Measurements from ENCODE around the gene CRIM1. TPM values are rescaled to one million over a fixed set of nuclear protein-coding genes. Genes with fewer than 3 reads are reported as not detected.

CRIM1 gene
- total RNA-seq, 1 experiment from 2014 or later = 27.6 TPM

- H2BK12ac ChIP-seq (ENCODE audit: insufficient read length, low read depth, low read length) = no peak overlapping the region
- no peak for DNase-seq
- H3K27me3 Mint-ChIP-seq (ENCODE audit: low read depth) = no peaks in the 10 kb centered on the region
- no peaks in the 10 kb centered on the region; the same call in 1 of the 2 replicates for H3K4me1 ChIP-seq (ENCODE audit: insufficient read depth, low read length)
- TF ChIP-seq CTCF (conservative IDR thresholded peaks at IDR 0.05) = no peak
- no peak overlapping the region for H2AFZ ChIP-seq (ENCODE audit: low read length)
- no peaks in the 10 kb centered on the region for H3K23me2 ChIP-seq (ENCODE audit: insufficient read length, low read depth, low read length, poor library complexity, severe bottlenecking)
- no peak overlapping the region for H3K56ac ChIP-seq (ENCODE audit: insufficient read length, low read depth, low read length)
- peaks cover 4 to 12% of the 10 kb centered on the region in 2 experiments; a peak in 2 of 4 replicates for H3K4me1 Mint-ChIP-seq
- no peaks in the 10 kb centered on the region for H3K9me3 Mint-ChIP-seq
- WGBS (ENCODE audit: extremely low coverage, insufficient read length, low lambda C conversion rate) = no CpG with 5 or more reads among the region's 8 CpGs
- H3K27ac ChIP-seq (ENCODE audit: insufficient read length, low read depth, low read length) = no peak overlapping the region
- H3K4me2 ChIP-seq (ENCODE audit: insufficient read depth, insufficient read length, low read length) = no peak overlapping the region
- H3K18ac ChIP-seq (ENCODE audit: insufficient read length, low read depth, low read length) = no peak overlapping the region
- H3K79me2 ChIP-seq (ENCODE audit: insufficient read depth, low read length) = no peaks in the 10 kb centered on the region
- H3K9me3 ChIP-seq (ENCODE audit: control insufficient read depth, low read depth, low read length) = no peaks in the 10 kb centered on the region
- H3K4me3 Mint-ChIP-seq = no peak overlapping the region
- no peak overlapping the region for H2BK20ac ChIP-seq (ENCODE audit: low read depth, low read length, poor library complexity, severe bottlenecking)
- no peak overlapping the region for H3T11ph ChIP-seq (ENCODE audit: low read length)
- peaks cover 8% of the 10 kb centered on the region for H3K79me1 ChIP-seq (ENCODE audit: insufficient read depth, low read depth, low read length, poor library complexity, severe bottlenecking)
- no peak overlapping the region for H4K5ac ChIP-seq (ENCODE audit: insufficient read length, low read depth, low read length)
- no peak overlapping the region for H3K23ac ChIP-seq (ENCODE audit: insufficient read length, low read depth, low read length)
- H2BK120ac ChIP-seq (ENCODE audit: low read depth, low read length, poor library complexity, severe bottlenecking) = no peak overlapping the region
- no peak overlapping the region for H3K14ac ChIP-seq (ENCODE audit: insufficient read depth, low read length)
- no peak overlapping the region for H3K9ac ChIP-seq (ENCODE audit: extremely low read depth, insufficient read length, low read length)
- H3K27ac Mint-ChIP-seq = peak overlapping the region in 1 of 3 experiments; percentile 8; a peak in 2 of 7 replicates
- no peak overlapping the region for H4K91ac ChIP-seq (ENCODE audit: insufficient read length, low read depth, low read length)
- no peaks in the 10 kb centered on the region for H4K20me1 ChIP-seq (ENCODE audit: control insufficient read depth, insufficient read depth, insufficient read length)
- no peaks in the 10 kb centered on the region for H3K27me3 ChIP-seq (ENCODE audit: insufficient read depth, low read length)
- H3K36me3 Mint-ChIP-seq (ENCODE audit: insufficient read depth in 1 of 3, low read depth in 3 of 3) = peaks cover 17 to 61% (median 44%) of the 10 kb centered on the region in 3 experiments; a peak in 6 of 7 replicates
- no peak overlapping the region for H3K4ac ChIP-seq (ENCODE audit: low read depth, low read length)
- H2AK5ac ChIP-seq (ENCODE audit: insufficient read length, low read length) = no peak overlapping the region
- no peak overlapping the region for H2BK5ac ChIP-seq (ENCODE audit: insufficient read length, low read length)
- no peak overlapping the region for H2BK15ac ChIP-seq (ENCODE audit: low read depth, low read length)
- H4K8ac ChIP-seq (replicated peaks; ENCODE audit: insufficient read length, low read depth, low read length) = no peak overlapping the region
These were observed 89.7 kb downstream of the CRIM1 start for GRCh38 chr2:36445185-36445866.
